ENCODE data around the gene SLC47A2.
"Not testable (repeated sequence)": the region's sequence is repeated elsewhere in the genome, so short reads cannot be mapped to it uniquely, and the experiment has no call there.

The SLC47A2 gene, protein sequence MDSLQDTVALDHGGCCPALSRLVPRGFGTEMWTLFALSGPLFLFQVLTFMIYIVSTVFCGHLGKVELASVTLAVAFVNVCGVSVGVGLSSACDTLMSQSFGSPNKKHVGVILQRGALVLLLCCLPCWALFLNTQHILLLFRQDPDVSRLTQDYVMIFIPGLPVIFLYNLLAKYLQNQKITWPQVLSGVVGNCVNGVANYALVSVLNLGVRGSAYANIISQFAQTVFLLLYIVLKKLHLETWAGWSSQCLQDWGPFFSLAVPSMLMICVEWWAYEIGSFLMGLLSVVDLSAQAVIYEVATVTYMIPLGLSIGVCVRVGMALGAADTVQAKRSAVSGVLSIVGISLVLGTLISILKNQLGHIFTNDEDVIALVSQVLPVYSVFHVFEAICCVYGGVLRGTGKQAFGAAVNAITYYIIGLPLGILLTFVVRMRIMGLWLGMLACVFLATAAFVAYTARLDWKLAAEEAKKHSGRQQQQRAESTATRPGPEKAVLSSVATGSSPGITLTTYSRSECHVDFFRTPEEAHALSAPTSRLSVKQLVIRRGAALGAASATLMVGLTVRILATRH
- total RNA-seq, result 0 reads per million in 2 donors

DNA sequence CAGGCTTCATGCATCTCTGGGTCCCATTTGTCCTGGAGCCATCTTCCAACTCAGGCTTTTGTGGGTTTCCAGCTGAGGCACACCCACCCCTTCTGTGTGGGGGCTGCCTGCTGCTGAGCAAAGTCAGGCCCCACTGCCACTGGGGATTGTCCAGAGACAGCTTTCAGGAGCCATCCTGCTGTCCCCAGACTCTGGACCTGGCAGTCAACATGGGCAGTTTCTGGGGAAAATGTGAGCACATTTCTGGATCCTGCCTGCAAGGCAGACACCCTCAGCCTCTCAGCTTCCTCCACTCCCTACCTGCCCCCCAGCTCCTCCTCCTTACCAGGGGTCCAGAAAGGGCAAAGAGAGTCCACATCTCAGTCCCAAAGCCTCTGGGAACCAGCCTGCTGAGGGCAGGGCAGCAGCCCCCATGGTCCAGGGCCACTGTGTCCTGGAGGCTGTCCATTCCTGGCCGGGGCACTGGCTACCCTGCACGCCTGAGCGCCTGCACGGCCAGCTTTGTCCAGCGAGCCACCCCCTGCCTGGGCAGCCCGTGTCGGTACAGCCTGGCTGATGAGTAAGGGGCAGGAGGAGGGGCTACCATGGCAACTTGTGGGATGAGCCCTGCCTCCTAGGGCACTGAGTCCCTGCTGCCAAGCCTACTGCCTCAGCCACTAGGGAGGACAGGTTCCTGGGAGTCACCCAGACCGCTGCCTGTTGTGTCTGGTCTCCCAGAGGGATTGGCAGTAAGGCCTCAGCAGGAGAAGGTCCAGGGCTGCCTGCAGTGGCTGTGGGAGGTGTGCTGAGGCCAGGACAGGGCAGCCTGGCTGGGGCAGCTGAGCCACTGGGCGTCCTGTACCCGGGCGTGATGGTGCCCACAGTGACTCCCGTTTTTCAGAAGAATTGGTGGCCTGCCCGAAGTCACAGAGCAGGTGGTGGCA is at the start of gene SLC47A2:
SLC47A2 (minus strand) TSS at position 477 of the 923 bp plus-strand sequence; CDS start at position 448, 29 bp downstream.
- DNase-seq, result no peak

DNA sequence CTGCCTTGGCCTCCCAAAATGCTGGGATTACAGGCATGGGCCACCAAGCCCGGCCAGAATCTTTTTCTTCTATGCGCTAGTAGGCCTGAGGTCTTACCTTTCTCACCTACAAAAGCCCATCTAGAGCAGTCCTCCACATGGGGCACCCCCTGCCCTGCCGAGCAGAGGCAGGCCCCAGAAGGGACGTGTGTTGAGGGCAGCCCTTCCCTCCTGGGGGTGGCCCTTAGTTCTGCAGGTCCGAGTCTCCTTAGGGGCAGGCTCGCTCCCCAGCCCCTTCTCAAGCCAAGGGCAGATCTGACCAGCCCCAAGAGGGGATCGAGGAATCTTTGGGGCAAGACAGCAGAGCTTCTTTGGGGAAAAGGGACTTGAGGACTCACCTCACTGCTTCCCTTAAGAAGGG is 49.6 kb upstream of the SLC47A2 start:
- DNase-seq, result no peak

GRCh38 chr17:19763991-19764390 is 47.6 kb upstream of the SLC47A2 start:
- DNase-seq, result not testable (repeated sequence)

GRCh38 chr17:19763416-19763815 is 47.0 kb upstream of the SLC47A2 start:
- DNase-seq, result no peak

GRCh38 chr17:19762515-19762961 is 46.2 kb upstream of the SLC47A2 start:
- DNase-seq, result no peak

GRCh38 chr17:19760746-19761145 is 44.4 kb upstream of the SLC47A2 start:
- DNase-seq, result no peak

- DNase-seq, result no peak
Measured at GRCh38 chr17:19759568-19760549, 43.5 kb upstream of the SLC47A2 start.

GRCh38 chr17:19757536-19758180 is 41.3 kb upstream of the SLC47A2 start:
- DNase-seq, result no peak

DNA sequence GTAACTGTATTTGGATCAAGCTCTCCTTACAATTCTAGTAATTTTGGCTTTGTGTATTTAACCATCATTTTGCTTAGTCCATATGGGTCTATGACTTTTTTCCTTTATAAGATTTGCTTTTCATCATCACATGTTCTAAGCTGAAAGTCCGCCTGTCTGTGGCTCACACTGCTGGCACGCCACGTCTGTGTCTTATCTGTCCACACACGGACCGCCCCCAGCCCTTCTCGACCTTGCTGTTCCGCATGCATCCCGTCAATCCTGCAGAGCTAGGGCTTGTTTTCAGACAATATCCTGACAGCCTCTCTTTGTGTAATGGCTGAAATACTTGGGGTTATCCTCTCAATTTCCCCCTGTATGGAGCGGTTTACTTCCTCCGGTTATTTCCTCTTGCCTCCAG is 40.2 kb upstream of the SLC47A2 start:
- no peak for DNase-seq

DNA sequence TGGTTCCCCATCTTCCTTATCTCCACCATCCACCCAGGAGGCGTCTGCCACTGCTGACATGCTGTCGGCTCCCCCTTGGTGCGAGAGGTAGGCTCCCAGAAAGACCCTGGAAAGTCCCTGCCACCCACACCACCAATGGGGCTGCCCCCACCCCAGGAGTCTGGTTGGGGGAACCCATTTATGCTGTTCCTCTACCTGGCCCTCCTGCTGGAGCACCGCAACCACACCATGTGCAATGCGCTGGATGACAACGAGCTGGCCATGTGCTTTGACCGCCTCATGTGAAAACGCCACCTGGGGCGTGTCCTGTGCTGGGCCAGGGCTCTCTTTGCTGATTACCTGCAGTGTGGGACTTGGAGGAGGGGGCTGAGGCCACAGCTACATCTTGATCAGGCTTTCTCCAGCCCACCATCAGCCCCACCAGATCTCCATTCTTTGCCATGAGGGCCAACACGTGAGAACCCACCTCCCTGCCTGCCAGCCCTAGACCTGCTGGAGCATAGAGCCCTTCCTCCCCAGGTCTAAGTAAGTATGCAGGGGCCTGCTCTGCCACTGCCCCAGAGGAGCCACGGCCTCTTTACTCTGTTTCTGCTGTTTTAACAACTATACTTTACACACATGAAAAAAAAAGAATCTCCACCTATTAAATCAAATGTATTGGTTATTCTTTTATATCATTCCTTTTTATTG is 39.6 kb upstream of the SLC47A2 start:
- no peak for DNase-seq

DNA sequence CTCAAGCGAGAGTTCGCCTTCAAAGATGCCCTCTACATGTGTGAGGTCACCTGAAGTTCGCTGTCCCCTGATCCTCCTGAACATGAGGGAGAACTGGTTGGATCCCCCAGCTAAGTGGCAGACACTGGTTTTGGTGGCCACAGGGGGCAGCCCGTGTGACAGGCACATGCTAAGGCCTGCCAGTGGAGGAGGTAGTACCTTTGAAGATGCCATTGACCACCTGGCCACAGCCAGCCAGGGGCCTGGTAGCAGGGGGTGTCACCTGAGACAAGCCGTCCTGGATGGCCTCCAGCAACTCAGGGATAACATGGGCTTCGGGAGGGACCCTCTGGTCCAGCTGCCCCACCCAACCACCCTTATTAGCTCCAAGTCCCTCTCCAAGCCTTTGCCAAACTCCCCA is 39.0 kb upstream of the SLC47A2 start:
- no peak for DNase-seq

GRCh38 chr17:19753661-19754463 is 37.5 kb upstream of the SLC47A2 start:
- DNase-seq, result no peak

DNA sequence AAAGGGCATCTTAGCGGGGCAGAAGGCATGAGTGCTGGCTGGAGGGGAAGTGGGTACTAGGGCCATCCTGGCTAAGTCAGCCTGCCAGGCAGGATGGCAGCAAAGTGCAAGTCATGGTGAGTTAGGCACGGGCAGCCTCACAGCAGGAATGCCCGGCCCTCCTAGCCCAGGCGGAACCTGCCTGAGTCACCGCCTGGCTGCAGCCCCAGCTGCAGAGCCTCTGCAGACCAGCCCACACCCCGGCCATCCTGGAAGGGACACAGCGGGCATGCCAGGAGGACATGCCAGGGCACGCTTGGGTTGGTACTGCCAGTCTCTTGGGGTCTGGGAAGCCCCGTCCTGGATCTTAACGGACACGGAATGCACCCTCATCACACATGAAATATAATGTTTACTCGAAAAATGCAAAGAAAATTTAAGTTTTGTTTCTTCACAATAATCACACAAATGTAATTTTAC is 36.7 kb upstream of the SLC47A2 start:
- no peak for DNase-seq

DNA sequence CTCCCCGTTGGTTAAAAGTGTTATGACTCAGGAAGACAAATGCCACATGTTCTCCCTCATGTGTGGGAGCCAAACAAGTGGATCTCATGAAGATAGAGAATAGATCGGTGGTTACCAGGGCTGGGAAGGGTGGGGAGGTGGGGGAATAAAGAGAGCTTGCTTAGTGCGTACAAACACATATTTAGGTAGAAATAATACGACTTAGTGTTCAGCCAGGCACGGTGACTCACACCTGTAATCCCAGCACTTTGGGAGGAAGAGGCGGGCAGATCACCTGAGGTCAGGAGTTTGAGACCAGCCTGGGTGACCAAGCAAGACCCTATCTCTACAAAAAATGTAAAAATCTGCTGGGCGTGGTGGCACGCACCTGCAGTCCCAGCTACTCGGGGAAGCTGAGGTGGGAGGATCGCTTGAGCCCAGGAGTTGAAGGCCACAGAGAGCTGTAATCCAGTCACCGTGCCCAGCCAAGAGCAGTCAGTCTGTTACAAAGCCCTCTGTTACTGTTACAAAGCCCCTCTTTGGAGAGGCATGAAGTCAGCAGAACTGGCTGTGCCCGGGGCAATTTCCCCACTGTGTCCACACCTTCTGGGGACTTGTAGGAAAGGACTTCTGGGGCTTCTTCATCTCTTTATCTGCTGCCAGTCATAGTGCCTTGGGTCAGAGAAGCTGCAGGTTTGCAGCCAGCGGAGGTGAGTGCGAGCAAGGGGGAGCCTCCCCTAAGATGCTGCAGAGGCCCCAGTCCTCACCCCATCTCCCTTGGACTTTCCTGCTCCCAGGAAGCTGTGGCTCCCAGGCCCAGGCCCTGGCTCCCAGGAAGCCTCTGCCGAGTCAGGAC is 36.0 kb upstream of the SLC47A2 start:
- no peak for DNase-seq

GRCh38 chr17:19750835-19751234 is 34.5 kb upstream of the SLC47A2 start:
- DNase-seq, result no peak

- no peak for DNase-seq
Measured at GRCh38 chr17:19750020-19750572, 33.7 kb upstream of the SLC47A2 start.

- DNase-seq, result no peak
Measured at GRCh38 chr17:19748807-19749193, 32.4 kb upstream of the SLC47A2 start.

Data from activated gamma-delta T cell (primary cell).